Neural cell (in vitro differentiated cells): ENCODE data around the gene ARID1B.

Experiments used
- CTCF ChIP-seq: fragments of 450-650 bp; IDR thresholded peaks from 2 replicates; pipeline ENCODE4 v1.5.1; 2014; ENCODE audit warnings: antibody characterized with exemption, mild to moderate bottlenecking, moderate library complexity; ENCODE audit not compliant: poor library complexity, severe bottlenecking
- EP300 ChIP-seq: fragments of 450-650 bp; conservative IDR thresholded peaks from 2 replicates; pipeline ENCODE4 v1.6.1; 2014; ENCODE audit warnings: antibody characterized with exemption, mild to moderate bottlenecking, moderate library complexity; ENCODE audit not compliant: poor library complexity, severe bottlenecking
- EZH2 ChIP-seq: fragments of 200-600, 300-800 bp; shearing (Covaris generic), sonication (generic); IDR thresholded peaks from 2 replicates; pipeline ENCODE4 v1.6.1; 2014; ENCODE audit warnings: antibody characterized with exemption, low read length, borderline replicate concordance, mild to moderate bottlenecking; ENCODE audit not compliant: insufficient read depth, poor library complexity, severe bottlenecking
- POLR2AphosphoS5 ChIP-seq: IDR thresholded peaks from 2 replicates; pipeline ENCODE4 v1.6.1; 2012
- RAD21 ChIP-seq: fragments of 450-650 bp; conservative IDR thresholded peaks from 2 replicates; pipeline ENCODE4 v1.6.1; 2014; ENCODE audit warnings: antibody characterized with exemption, mild to moderate bottlenecking, moderate library complexity

- TF ChIP-seq CTCF: no peak
- no peak for TF ChIP-seq POLR2AphosphoS5
- no peak for TF ChIP-seq EP300
- no peak for TF ChIP-seq EZH2
- no peak for TF ChIP-seq RAD21
Measured at GRCh38 chr6:157246771-157247484, 469.8 kb downstream of the ARID1B start.
